Large intestine (tissue), 3 donors: ENCODE measurements around the gene IZUMO1R. TPM values are rescaled to one million over a fixed set of nuclear protein-coding genes. Genes with fewer than 3 reads are reported as not detected.
"Not testable (repeated sequence)": the region's sequence is repeated elsewhere in the genome, so short reads cannot be mapped to it uniquely, and the experiment has no call there.

Source experiments
- DNase-seq, 2 donors: peaks; one replicate each; pipeline versions ENCODE4 v3.0.0 to v3.0.0-alpha.2; 2013
- H3K27ac ChIP-seq: one replicate; pipeline ENCODE4 v1.5.1; 2013; ENCODE audit warnings: low read length
- H3K27me3 ChIP-seq: 2 replicates; pipeline ENCODE4 v1.6.1; 2013; ENCODE audit warnings: low read length; ENCODE audit not compliant: control insufficient read depth, insufficient read depth
- H3K36me3 ChIP-seq: 2 replicates; pipeline ENCODE4 v1.6.1; 2013; ENCODE audit warnings: low read length; ENCODE audit not compliant: control insufficient read depth, insufficient read depth
- H3K4me1 ChIP-seq: one replicate; pipeline ENCODE4 v1.6.1; 2013; ENCODE audit warnings: low read length; ENCODE audit not compliant: control insufficient read depth, insufficient read depth
- H3K4me3 ChIP-seq: one replicate; pipeline ENCODE4 v1.5.1; 2013; ENCODE audit warnings: low read length
- H3K9me3 ChIP-seq: one replicate; pipeline ENCODE4 v1.6.1; 2013; ENCODE audit warnings: mild to moderate bottlenecking, low read depth, low read length, moderate library complexity; ENCODE audit not compliant: control insufficient read depth
- WGBS: methylation state at CpG from one replicate; pipeline ENCODE4 v1.1.5; 2013; ENCODE audit warnings: low lambda C conversion rate; ENCODE audit not compliant: insufficient coverage; 5-methylcytosine and 5-hydroxymethylcytosine counted together
- polyA plus RNA-seq: library from polyadenylated mRNA; unstranded; fragments of 120-200 nt; gene quantifications from one replicate; pipeline ENCODE4 v1.2.1, GENCODE V29; 2013

The IZUMO1R gene
- polyA plus RNA-seq, 1 donor = 0.06 TPM

DNA sequence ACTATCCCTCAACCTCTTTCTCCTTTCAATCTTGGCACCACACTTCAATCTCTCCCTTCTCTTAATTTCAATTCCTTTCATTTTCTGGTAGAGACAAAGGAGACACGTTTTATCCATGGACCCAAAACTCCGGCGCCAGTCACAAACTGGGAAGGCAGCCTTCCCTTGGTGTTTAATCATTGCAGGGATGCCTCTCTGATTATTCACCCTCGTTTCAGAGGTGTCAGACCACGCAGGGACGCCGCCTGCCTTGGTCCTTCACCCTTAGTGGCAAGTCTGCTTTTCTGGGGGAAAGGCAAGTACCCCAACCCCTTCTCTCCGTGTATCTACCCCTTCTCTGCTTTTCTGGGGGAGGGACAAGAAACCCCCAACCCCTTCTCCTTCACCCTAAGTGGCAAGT is 41.9 kb downstream of the IZUMO1R start:
- not testable (repeated sequence) for H3K9me3 ChIP-seq, H3K4me1 ChIP-seq, H3K36me3 ChIP-seq, H3K4me3 ChIP-seq, H3K27me3 ChIP-seq, DNase-seq, H3K27ac ChIP-seq
- no CpG with 5 or more reads among the region's 8 CpGs for WGBS

DNA sequence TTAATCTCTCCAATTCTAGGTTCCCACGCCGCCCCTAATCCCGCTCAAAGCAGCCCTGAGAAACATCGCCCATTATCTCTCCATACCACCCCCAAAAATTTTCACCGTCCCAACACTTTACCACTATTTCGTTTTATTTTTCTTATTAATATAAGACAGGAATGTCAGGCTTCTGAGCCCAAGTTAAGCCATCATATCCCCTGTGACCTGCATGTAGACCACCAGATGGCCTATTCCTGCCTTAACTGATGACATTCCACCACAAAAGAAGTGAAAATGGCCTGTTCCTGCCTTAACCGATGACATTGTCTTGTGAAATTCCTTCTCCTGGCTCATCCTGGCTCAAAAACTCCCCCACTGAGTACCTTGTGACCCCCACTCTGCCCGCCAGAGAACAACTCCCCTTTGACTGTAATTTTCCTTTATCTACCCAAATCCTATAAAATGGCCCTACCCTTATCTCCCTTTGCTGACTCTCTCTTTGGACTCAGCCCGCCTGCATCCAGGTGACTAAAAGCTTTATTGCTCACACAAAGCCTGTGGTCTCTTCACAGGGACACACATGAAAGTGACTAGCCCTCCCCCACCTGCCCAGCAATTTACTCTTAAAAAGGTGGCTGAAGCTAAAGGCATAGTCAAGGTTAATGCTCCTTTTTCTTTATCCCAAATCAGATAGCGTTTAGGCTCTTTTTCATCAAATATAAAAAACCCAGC is 46.6 kb downstream of the IZUMO1R start:
- H3K4me3 ChIP-seq, H3K9me3 ChIP-seq, H3K4me1 ChIP-seq, H3K36me3 ChIP-seq, H3K27ac ChIP-seq, H3K27me3 ChIP-seq, DNase-seq: not testable (repeated sequence)
- 80% methylated on average over 1 of the region's 10 CpGs for WGBS

Other genes with a start within 250 kb of the IZUMO1R start
- gene PANX1, start 175.7 kb upstream of the IZUMO1R start, polyA plus RNA-seq = 20.6 TPM
- 1.2 TPM for gene GPR83, start 96.8 kb downstream of the IZUMO1R start, polyA plus RNA-seq
- 21.5 TPM for gene MRE11, start 189.3 kb downstream of the IZUMO1R start, polyA plus RNA-seq
- gene ANKRD49, start 189.4 kb downstream of the IZUMO1R start, polyA plus RNA-seq = 29.3 TPM
- not detected for gene C11orf97, start 207.9 kb downstream of the IZUMO1R start, polyA plus RNA-seq
- 21.6 TPM for gene FUT4, start 239.3 kb downstream of the IZUMO1R start, polyA plus RNA-seq